SH-SY5Y (cell line): ENCODE measurements around the gene ENDOD1.

ENCODE experiments used
- GATA2 ChIP-seq: IDR thresholded peaks from 2 replicates; pipeline ENCODE4 v1.6.1; 2011; ENCODE audit warnings: mild to moderate bottlenecking, low read depth, low read length
- GATA3 ChIP-seq: IDR thresholded peaks from 2 replicates; pipeline ENCODE4 v1.6.1; 2011; ENCODE audit warnings: low read depth, mild to moderate bottlenecking, low read length, moderate library complexity

ENDOD1 gene

GRCh38 chr11:95153857-95154246 is 64.2 kb downstream of the ENDOD1 start:
- TF ChIP-seq GATA3 (no peak), GATA2 (no peak)

- TF ChIP-seq GATA2: no peak
- no peak for TF ChIP-seq GATA3
Observed at GRCh38 chr11:95154514-95154913, 64.9 kb downstream of the ENDOD1 start.

- no peak for TF ChIP-seq GATA2
- no peak for TF ChIP-seq GATA3
Observed at GRCh38 chr11:95155385-95155784, 65.7 kb downstream of the ENDOD1 start.

DNA sequence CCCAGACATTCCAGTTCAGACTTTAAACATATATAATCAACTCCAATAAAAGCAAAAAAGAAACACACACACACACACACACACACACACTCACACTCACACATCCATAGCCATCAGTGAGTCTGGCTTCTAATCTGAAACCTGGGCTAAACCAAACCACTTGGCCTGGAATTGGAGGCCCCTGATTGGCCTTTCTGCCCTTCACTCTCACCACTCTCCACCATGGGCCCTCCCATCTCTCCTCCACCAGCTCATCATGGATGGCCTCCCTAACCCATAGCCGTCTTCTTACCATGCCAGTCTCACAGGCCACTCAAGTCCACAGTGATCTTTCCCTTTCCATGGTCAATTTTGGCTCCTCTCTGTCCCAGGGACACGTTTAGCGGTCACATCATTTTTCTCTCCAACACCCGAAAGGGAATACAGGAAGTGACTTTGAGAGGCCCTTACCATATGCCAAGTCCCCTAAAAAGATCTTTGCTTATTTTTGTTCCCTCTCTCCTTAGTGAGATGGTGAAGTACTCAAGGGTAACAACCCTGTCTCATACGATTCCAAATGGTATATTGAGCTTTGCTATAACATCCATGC is 66.6 kb downstream of the ENDOD1 start:
- no peak for TF ChIP-seq GATA3
- no peak for TF ChIP-seq GATA2

- TF ChIP-seq GATA3 (no peak), GATA2 (no peak)
Observed at GRCh38 chr11:95156916-95157541, 67.4 kb downstream of the ENDOD1 start.

DNA sequence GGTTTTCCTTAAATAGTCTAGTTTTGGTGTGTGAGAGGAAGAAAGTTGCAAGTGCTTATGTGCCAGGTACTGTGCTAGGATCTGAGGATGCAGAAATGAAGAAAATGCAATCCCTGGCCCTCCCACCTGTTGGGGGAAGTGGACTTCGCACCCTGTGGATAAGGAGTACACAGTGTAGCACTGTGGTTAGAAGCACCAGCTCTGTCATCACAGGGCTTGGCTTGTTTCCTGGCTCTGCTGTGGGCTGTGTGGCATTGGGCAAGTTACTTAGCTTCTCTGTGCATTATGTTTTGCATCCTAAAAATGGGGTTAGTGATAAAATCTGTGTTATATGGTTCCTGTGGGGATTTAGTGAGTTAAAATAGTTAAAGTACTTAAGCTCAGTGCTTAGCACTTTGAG is 68.2 kb downstream of the ENDOD1 start:
- TF ChIP-seq GATA2 (no peak), GATA3 (no peak)

DNA sequence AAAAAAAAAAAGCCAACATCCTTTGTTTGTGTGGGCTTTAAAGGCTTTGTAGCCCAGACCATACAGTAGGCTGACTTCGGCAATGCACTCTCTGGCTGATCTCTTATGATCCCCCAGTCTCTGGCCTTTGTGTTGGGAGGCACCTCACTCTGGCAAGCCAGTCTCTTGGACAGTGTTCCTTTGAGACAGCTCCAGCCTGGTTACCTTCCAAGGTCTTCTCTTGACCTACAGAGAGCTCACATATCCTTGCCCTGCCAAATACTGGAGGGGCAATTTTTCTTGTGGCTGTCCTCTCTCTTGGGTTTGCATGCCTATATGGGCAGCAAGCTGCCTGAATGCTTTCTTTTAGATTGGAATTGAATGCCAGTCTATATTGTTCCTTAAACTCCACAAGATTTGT is 71.6 kb downstream of the ENDOD1 start:
- TF ChIP-seq GATA2: no peak
- no peak for TF ChIP-seq GATA3

DNA sequence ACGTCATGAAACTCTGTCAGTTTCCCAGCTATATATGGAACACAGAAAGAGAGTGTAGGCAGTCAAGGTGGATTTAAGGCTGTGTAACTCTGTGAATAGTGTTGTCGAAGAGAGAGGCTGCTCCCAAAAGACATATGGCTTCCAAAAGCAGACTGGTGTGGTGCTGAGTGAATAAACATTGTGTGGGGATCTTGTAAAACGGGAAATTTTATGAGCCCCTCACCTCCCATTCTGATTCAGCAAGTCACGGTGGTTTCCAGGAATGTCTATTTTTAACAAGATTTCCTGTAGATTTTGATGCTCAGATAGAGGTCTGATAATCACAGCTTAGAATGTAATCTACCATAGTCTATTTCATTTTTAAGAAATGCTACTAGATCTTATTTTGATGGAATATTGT is 73.5 kb downstream of the ENDOD1 start:
- TF ChIP-seq GATA2: no peak
- TF ChIP-seq GATA3: no peak

GRCh38 chr11:95165638-95166037 is 76.0 kb downstream of the ENDOD1 start:
- no peak for TF ChIP-seq GATA2
- TF ChIP-seq GATA3: no peak

DNA sequence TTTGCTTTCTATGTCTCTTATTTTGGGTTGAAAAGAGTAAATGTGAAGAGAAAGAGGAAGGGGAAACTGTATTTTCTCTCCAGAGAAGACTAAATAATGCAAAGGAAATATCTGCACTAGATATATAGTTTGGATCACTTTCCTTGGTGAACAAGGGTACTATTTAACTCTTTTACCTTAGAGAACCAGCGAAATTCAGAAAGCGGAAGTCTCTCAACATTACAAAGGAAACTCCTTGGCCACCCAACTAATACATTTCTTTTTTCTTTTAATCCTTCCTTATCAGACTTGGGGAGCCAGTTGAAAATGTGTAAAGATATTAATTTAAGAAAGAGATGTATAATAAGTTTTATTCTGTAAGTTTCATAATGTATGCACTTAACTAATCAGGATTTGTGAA is 77.1 kb downstream of the ENDOD1 start:
- no peak for TF ChIP-seq GATA3
- no peak for TF ChIP-seq GATA2

DNA sequence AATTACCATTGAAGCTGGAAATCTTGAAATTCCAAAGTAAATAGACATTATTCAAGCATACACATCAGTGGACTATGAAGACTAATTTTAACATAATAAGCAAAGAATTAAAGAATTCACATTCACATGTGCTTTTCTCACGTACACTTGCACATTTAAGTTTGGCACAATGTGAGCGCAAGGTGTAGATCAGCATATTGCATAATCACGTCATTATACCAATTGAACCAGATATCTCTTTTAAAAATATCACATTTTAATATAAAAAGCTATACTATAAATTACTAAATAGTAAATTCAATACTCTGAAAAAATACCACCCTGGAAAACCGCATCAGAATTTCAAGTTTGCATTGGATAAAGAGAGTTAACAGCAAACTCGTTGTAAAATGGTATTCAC is 80.6 kb downstream of the ENDOD1 start:
- TF ChIP-seq GATA2 (no peak), GATA3 (no peak)

GRCh38 chr11:95175818-95176380 is 86.3 kb downstream of the ENDOD1 start:
- no peak for TF ChIP-seq GATA3
- TF ChIP-seq GATA2: no peak
